ENCODE data around the gene ACAT2.
A peak's percentile ranks its signal among the peaks of the same experiment; 100 is the strongest.
"Not testable (repeated sequence)": the region's sequence is repeated elsewhere in the genome, so short reads cannot be mapped to it uniquely, and the experiment has no call there.

ACAT2 gene

DNA sequence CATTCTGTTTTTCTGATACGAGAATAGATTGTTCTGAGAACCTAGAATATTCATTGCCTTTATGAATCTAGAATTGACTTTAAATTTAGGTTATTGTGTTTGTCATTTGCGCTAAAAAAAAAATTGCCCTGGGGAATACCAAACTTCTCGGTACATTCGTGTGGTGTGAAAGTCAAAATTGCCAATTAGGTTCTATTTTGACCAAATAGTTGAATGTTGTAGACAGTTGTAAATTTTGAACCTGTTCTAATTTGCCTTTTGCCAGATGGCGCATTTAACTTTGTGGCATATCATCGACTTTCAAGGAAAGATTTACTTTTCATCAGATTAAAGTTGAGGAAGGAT is 31.5 kb upstream of the ACAT2 start:
- no peak for DNase-seq (ENCODE audit: low spot score)

DNA sequence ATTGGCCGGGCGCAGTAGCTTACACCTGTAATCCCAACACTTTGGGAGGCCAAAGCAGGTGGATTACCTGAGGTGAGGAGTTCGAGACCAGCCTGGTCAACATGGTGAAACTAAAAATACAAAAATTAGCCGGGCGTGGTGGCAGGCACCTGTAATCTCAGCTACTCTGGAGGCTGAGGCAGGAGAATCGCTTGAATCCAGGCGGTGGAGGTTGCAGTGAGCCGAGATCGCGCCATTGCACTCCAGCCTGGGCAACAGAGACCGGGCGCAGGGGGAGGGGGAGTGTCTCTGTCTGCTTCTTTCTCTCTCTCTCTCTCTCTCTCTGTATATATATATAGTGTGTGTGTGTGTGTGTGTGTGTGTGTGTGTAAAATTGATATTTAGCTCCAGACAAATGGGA is 29.3 kb upstream of the ACAT2 start:
- DNase-seq (ENCODE audit: low spot score): not testable (repeated sequence)

DNA sequence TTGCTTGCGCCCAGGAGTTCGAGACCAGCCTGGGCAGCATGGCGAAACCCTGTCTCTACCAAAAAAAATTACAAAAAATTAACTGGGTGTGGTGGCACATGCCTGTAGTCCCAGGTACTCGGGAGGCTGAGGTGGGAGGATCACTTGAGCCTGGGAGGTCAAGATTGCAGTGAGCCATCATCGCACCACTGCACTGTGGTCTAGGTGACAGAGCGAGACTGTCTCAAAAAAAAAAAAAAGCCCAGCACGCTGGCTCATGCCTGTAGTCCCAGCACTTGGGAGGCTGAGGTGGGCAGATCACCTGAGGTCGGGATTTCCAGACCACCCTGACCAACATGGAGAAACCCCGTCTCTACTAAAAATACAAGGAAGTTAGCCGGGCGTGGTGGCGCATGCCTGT is 28.4 kb upstream of the ACAT2 start:
- not testable (repeated sequence) for DNase-seq (ENCODE audit: low spot score)

DNA sequence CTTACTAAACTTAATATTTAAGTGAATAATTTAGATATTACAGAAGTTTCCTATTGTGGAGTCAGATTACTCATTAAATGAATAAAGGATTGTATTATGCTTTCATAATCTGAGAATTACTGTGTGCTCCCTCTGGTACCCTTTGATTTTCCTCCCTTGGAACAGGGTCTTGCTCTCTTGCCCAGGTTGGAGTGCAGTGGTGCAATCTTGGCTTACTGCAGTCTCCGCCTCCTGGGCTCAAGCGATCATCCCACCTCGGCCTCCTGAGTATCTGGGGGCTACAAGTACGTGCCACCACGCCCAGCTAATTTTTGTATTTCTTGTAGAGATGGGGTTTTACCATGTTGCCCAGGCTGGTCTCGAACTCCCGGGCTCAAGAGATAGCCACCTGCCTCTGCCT is 24.9 kb upstream of the ACAT2 start:
- no peak for DNase-seq (ENCODE audit: low spot score)

DNA sequence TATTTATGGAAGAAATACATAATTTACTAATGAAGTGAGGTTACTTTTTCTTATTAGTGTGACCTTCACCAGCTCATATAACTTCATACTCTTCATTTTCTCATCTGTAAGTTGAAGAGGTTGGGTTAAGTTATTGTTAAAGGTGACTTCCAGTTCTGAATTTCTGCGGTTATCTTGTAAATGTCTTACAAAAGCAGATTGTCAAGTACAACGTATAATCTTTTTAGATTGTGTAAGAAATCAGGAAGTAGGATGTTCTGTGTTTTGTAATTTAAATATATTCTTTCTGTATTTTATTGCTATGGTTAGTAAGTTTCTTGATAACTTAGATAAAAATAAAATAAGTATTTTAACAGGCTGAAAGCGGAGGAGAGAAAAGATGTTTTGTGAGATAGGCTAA is 22.5 kb upstream of the ACAT2 start:
- no peak for DNase-seq (ENCODE audit: low spot score)

DNA sequence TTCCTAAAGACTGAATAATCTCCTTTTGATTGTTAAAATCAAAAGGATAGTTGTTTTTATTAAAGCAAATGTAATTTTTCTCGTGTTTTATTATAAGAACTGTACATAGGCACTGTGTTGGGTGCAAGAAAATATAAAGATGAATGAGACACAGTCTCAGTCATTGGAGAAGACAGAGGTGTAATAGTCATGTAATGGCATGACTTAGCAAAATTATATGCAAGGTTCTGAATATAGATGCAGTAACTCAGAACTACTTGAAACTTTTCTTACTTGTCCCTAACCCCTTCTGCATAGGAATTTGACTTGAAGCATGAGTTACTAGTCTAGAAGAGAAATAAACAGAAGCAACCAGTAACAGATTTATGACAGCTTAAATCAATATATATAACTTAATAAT is 19.7 kb upstream of the ACAT2 start:
- DNase-seq (ENCODE audit: low spot score): no peak

DNA sequence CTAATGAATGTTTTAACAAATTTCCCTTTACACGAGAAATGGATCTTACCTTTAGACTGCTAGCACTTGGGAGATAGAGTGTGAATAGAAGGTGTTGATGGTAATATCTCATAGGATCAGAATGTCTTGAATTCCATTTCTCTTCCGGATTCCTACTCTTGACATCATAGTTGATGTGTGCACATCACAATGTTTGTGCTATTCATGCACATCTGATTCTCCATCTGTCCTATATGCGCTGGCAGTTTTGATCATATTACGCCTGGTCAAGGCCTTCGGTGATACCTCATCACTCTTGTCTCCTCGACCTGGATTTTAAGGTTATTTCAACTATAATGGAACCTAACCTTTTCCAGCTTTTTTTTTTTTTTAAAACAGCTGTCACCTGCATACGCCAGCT is 16.8 kb upstream of the ACAT2 start:
- DNase-seq (ENCODE audit: low spot score): no peak

DNA sequence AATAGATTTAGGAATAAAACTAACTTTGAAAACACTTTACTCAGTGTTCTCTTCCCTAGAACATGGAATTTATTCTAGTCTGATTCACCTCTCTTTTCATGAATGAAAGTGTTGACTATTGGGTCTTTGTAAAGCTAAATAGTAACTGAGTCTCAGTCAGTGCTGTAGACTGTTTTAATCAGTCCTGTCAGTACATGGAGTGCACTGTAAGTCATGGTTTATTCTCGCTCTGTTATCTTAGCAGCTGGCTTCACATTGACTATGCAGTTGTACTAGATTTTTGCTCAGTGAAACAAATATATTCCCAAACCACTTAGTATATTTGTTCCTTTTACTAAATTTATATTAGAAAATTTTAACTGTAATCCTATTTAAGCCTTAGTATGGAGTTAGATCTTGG is 15.1 kb upstream of the ACAT2 start:
- DNase-seq (ENCODE audit: low spot score): no peak

DNA sequence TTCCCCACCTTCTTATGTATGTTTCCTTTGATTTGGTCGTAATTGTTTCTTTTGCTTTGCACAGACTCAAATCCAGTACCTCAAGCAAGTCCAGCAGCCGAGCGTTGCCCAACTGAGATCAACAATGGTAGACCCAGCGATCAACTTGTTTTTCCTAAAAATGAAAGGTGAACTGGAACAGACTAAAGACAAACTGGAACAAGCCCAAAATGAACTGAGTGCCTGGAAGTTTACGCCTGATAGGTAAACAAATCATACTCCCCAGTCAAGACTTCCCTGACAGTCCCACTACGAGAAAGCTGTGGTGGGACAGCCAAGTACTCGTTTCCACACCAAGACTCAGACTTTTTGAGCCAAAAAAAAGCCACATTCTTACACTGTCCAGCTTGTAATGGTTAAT is 13.7 kb upstream of the ACAT2 start:
- not testable (repeated sequence) for DNase-seq (ENCODE audit: low spot score)

DNA sequence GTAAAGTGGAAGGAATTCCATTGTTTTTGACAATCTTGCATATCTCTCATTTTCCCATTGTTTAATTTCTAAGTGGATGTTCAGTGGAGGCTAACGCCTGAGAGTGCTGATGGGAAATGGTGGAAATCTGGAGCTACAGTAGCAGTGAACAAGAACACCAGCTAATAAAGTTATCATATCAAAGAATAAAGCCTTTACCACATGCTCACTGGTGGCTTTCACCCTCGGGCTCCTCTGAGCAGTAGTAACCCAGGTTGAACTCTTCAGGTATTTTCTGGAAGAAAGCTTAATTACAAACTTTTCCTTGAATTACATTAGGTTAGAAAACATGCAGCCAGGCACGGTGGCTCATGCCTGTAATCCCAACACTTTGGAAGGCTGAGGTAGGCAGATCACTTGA is 10.4 kb upstream of the ACAT2 start:
- DNase-seq (ENCODE audit: low spot score): no peak

DNA sequence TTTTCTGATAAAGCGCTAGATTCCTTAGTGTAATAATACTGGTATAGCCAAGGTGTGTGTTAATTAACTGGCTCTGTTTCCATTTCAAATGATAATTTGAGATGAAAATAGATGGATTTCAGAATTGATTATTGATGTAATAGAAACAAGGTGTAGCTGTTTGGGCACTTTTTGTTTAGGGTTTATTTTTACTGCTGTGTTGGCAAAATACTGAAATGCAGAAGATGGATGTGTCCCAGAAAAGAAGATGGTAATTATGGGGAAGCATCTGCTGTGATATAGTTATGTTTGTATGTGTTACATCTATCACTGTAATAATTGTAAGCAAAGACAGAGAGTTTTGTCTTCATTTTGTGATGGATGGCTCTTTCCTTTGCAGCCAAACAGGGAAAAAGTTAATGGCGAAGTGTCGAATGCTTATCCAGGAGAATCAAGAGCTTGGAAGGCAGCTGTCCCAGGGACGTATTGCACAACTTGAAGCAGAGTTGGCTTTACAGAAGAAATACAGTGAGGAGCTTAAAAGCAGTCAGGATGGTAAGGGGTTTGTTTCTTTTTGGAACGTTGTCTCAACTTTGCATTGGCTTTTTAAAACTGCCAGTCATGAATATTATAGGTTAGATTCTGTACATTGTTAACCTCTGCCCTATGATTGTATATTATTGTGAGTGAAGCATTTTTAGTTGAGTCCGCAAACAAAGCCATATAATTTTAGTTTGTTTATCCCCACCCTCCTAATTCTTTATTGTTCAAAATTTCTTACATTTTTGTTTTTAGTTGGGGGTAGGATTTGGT is 8.6 kb upstream of the ACAT2 start:
- no peak for DNase-seq (ENCODE audit: low spot score)

DNA sequence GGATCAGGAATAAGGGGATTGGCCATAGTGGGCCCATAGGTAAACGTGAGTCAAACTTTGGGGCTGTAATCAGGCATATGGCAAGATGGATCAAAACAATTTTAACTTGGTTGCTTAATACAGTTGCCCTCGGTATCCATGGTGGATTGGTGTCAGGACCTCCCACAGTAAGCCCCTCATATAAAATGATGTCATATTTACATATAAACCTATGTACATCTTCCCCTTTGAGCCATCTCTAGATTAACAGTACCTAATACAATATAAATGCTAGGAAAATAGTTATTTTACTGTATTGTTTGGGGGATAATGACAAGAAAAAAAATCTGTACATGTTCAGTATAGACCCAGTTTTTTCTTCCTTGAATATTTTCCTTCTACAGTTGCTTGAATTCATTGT is 7.4 kb upstream of the ACAT2 start:
- DNase-seq (ENCODE audit: low spot score): no peak

DNA sequence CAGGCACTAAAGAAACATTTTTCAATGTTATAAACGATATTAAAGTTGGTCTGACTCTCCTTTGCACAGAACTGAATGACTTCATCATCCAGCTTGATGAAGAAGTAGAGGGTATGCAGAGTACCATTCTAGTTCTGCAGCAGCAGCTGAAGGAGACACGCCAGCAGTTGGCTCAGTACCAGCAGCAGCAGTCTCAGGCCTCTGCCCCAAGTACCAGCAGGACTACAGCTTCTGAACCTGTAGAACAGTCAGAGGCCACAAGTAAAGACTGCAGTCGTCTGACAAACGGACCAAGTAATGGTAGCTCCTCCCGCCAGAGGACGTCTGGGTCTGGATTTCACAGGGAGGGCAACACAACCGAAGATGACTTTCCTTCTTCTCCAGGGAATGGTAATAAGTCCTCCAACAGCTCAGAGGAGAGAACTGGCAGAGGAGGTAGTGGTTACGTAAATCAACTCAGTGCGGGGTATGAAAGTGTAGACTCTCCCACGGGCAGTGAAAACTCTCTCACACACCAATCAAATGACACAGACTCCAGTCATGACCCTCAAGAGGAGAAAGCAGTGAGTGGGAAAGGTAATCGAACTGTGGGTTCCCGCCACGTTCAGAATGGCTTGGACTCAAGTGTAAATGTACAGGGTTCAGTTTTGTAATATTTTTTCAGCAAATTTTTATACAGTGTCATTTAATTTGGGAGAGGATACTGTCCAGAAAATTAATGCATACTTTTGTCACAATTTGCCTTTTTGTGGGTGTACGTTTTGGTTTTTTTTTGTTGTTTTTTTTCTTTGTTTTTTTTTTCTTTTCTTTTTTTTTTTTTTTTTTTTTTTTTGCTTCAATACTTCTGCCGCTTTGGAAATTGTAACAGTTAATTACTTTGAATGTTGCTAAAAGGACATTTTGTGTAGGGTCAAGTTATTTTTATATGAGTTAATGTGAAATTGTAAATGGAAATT is 6.6 kb upstream of the ACAT2 start:
- no peak for DNase-seq (ENCODE audit: low spot score)

DNA sequence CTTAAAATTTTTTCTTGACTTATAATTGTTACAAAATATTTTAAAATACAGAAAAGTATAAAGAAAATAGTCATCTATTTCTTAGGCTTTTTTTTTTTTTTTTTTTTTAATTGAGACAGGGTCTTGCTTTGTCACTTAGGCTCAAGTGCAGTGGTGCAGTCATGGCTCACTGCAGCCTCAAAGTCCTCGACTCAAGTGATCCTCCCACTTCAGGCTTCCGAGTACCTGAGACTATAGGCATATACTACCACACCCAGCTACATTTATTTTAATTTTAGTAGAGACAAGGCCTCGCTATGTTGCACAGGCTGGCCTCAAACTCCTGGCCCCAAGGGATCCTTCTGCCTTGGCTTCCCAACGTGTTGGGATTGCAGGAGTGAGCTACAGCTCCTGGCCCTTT is 5.3 kb upstream of the ACAT2 start:
- DNase-seq (ENCODE audit: low spot score): no peak

DNA sequence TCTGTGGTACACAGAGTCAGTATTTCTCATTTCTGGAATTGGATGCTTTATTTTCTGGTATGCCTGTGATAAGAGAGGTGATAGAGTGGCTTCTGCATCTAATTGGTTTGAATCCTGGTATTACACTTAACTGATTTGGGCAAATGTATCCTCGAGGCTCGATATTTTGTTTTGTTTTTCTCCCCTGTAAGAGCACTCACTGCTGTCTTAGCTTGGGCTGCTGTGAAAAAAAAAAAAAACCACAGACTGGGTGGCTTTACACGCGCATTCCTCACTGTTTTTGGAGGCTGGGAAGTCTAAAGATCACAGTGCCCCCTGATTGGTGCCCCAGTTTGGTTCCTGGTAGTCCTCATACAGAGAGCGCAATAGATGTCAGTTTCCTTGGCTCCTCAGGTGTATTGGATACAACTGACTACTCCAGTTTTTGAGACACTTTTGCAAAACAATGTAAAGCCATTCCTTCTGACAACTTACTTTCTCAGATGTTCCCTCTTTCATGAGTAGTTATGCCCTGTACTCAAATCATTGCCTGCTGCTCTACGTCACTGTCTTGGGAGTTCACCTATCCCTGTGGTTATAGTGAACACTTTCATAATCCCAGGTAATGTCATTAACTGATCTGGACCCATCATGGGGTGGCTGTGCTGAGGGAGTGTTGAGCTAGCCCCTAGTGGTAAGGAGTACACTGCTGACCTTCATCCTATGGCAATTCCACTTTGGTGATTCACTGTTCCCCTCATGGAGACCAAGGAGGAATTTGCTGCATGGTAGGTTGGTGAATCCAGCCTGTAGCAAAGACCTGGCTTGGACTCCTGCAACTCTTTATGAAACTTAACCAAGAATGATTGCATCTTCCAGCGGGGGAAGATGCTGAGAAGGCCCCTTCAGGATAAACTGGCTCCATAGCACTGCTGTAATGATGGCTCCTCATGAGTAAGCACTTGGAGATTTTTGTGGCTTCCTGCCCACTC is 3.5 kb upstream of the ACAT2 start:
- DNase-seq (ENCODE audit: low spot score): no peak

DNA sequence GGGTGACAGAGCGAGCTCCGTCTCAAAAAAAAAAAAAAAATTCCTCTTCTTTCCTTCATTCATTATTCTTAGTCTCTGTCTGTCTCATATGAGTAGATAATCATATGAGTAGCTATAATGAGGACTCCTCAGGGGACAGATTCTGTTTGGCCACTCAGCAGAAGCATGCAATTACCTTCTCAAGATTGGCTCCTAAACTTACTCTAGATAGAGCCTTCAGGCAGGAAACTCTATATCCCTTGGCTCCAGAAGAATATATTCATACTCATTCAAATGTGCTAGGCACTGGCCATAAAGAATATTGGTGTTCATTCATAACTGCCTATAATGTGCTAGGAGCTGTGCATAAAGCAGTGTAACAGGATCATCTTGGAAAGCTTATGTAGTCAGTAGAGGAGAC is 2.2 kb upstream of the ACAT2 start:
- DNase-seq (ENCODE audit: low spot score): no peak

DNA sequence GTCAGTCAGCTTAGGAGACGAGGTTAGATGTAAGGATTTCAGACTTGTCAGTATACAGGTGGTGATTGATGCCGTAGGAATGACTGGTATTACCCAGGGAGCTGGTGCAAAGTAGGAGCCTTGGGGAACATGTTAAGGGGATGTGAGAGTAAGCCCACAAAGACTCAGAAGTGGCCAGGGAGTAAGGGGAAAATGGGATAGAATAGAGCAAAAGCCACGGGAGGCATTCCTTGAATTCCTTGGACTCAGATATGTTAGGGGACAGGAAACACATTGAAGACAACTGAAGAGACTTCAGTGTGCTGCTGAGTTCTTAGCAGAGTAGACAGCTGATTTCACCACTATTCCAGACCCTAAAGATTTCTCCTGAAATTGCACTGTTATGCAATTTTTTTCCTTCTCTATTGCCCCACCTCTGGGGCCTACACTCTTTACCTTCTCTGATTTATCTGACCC is 1.2 kb upstream of the ACAT2 start:
- no peak for DNase-seq (ENCODE audit: low spot score)

DNA sequence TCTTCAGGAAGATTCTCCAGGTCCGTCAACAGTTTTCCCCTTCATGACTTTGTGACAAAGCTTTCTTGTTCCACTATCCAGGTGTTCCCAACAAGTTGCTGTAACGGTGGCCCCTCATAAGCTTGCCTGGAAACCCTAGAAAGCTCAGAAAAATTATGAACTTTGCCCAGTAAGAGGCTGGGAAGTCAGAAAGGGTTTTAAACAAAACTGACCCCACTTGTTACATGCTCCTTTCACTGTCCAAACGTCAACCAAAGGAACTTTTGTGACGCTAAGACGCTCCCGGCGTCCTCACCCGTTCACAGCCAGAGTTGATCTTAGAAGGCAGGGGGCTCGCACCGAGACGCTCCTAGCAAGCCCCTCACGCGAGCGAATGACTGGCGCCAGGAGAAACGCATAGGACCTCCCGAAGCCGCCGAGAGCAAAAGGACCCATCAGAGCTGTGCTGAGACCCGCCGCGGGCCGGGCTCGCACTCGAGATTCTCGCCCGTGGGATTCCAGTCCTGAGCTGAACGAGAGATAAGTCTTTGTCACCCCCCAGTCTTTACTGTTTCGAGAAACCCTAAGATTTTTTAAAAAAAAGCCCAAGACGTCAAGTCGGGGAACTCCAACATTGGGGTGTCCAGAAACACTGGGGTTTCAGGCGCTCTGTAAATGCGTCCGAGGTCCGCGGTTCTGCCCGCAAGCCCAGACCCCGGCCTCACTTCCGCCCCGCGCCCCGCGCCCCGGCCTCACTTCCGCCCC is 544 bp upstream of the ACAT2 start:
- no peak for DNase-seq (ENCODE audit: low spot score)

DNA sequence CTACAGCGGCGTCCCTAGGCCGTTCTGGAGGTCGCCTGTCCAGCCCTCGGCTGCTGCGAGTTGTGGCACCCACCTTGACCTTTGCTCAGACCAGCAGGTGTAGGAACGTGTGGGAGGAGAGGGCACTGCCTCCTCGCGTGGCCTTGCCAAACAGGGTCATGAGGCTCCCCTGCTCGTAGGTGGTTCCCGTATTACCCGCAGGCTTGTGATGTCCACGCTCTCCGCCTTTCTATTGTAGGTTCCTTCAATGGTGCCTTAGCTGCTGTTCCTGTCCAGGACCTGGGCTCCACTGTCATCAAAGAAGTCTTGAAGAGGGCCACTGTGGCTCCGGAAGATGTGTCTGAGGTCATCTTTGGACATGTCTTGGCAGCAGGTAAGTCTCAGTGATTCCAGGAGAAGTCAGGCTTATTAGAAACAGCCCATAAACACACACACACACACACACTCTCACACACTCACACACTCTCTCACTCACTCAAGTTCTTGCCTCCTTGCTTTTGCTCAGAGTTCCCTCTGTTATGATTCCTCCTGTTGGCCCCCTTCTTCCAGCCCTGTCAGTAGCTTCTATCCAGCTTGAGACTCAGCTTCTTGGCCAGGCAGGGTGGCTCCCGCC is 942 bp downstream of the ACAT2 start:
- peak; percentile 27 for DNase-seq (ENCODE audit: low spot score)

DNA sequence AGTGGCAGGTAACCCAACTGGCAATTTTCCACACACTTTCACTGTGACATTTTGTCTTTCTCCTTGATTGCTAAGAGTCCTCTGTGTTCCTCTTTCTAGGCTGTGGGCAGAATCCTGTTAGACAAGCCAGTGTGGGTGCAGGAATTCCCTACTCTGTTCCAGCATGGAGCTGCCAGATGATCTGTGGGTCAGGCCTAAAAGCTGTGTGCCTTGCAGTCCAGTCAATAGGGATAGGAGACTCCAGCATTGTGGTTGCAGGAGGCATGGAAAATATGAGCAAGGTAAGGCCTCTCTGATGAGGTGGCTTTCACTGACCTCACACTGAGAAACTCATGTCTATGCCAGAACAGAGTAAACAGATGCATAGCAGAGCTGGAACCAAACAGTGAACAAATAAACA is 5.1 kb downstream of the ACAT2 start:
- DNase-seq (ENCODE audit: low spot score): no peak

DNA sequence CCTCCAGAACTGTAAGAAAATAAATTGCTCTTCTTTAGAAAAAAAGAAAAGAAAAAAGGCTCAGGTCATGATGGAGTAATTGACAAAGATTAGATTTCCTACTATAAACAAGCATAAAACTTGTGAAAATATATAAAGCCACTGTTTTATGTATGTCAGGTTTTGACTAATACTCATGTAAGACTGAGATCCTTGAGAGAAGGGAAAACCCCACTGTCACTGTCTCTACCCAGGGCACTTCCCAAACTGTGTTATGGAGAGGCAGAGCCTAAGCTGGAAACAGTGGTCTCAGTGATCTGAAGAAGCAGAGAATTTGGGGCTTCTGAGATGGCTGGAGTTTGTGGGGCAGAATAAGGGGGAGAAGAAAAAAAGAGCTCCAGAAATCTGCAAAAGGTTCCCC is 7.6 kb downstream of the ACAT2 start:
- DNase-seq (ENCODE audit: low spot score): no peak

All from CD4-positive, alpha-beta T cell treated with Interleukin-2 at 100 ng/mL for 4 hours (primary cell).